Retinal pigment epithelial cell (primary cell): ENCODE results near the gene MYF6.

Experiments used
- DNase-seq: peaks from one replicate; pipeline ENCODE4 v3.0.0-alpha.2; 2010; ENCODE audit warnings: low read depth
- H3K4me3 ChIP-seq: 2 replicates; pipeline ENCODE4 v1.5.1; 2011; ENCODE audit warnings: mild to moderate bottlenecking, low read length, control low read depth, moderate library complexity
- TF ChIP-seq, protein P1 (sequence below): conservative IDR thresholded peaks from 2 replicates; pipeline ENCODE4 v1.5.1; 2011; ENCODE audit warnings: low read depth, low read length, control low read depth, inconsistent platforms

MYF6 gene

GRCh38 chr12:80679346-80680131 lies 27.9 kb upstream of the MYF6 start:
- H3K4me3 ChIP-seq = no peak overlapping the region
- TF ChIP-seq, protein P1, sequence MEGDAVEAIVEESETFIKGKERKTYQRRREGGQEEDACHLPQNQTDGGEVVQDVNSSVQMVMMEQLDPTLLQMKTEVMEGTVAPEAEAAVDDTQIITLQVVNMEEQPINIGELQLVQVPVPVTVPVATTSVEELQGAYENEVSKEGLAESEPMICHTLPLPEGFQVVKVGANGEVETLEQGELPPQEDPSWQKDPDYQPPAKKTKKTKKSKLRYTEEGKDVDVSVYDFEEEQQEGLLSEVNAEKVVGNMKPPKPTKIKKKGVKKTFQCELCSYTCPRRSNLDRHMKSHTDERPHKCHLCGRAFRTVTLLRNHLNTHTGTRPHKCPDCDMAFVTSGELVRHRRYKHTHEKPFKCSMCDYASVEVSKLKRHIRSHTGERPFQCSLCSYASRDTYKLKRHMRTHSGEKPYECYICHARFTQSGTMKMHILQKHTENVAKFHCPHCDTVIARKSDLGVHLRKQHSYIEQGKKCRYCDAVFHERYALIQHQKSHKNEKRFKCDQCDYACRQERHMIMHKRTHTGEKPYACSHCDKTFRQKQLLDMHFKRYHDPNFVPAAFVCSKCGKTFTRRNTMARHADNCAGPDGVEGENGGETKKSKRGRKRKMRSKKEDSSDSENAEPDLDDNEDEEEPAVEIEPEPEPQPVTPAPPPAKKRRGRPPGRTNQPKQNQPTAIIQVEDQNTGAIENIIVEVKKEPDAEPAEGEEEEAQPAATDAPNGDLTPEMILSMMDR = no peak
- no peak for DNase-seq

DNA sequence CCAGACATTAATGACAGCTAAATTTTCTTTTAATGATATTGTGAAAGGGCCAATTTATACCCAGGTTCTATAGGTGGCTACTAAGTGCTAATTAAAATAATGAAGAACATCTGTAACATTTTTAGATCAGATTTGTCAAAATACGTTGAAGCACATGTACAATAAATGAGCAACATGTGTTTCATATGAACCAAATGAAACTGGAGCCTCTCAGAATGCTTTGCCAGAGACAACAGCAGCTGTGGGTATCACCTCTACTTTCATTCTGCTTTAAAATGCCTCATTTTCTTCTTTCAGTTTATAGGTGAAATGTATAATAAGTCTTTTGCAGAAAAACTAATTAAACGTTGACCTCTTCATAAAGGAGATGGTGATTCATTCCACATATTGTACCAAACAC lies 26.1 kb upstream of the MYF6 start:
- TF ChIP-seq, protein P1 = no peak
- H3K4me3 ChIP-seq = no peak overlapping the region
- DNase-seq = no peak

- DNase-seq = no peak
- no peak overlapping the region for H3K4me3 ChIP-seq
- TF ChIP-seq, protein P1 = no peak
Measured at GRCh38 chr12:80681786-80682185, 25.6 kb upstream of the MYF6 start.

DNA sequence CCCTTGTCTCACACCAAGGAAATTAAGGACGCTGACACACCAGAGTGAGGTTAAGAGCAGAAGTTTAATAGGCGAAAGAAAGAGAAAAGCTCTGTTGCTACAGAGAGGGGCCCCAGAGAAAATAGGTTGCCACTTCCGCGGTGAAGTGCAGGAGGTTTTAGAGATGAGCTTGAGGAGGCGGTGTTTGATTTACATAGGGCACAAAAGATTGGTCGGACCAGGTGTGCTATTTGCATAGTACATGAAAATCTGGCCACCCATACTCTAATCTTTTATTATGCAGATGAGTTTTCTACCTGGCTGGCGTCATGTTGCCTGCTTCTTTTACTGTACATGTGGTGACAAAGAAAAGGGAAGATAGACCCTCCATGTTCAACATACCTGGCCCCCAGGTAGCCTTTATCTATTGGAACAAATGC lies 23.3 kb upstream of the MYF6 start:
- TF ChIP-seq, protein P1 = no peak
- H3K4me3 ChIP-seq = no peak overlapping the region
- no peak for DNase-seq

DNA sequence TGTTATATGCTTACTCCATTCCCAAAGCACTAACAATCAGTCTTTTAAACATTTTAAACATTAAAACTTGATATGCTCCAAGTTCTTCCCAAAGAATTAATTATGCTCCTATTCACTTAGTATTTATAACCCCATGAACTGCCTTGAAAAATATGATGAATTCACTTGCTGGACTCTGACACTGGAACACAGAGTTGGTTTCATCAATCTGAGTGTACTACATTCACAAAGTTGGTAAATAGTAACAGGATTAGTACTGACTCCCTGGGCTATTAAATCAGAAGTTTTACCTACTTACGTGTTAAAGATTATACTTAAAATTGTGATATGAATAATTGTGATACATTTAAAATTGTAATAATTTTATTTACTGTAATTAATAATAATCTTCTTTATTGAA lies 17.3 kb upstream of the MYF6 start:
- TF ChIP-seq, protein P1 = no peak
- DNase-seq = no peak
- no peak overlapping the region for H3K4me3 ChIP-seq

DNA sequence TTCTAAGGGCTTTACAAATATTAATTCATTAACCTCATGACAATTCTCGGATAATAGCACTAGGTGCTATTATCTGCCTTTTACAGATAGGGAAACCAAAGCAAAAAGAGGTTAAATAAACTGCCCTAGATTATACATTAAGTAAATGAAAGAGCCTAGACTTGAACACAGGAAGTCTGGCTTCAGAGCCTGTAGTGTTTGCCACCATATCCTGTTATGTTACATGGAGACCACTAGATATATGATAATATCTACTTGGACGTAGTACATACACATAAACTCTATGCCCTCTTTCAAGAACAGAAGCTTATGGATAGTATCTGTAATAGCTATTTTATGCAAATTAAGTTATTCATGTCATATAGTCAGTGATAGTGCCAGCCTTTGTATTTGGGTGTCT lies 16.9 kb upstream of the MYF6 start:
- no peak for DNase-seq
- no peak overlapping the region for H3K4me3 ChIP-seq
- TF ChIP-seq, protein P1 = no peak

- TF ChIP-seq, protein P1 = no peak
- no peak for DNase-seq
- H3K4me3 ChIP-seq = no peak overlapping the region
Measured at GRCh38 chr12:80692114-80692513, 15.3 kb upstream of the MYF6 start.
